ENCODE results near the gene MTMR6. TPM values are rescaled to one million over a fixed set of nuclear protein-coding genes. Genes with fewer than 3 reads are reported as not detected.

MTMR6 gene
- total RNA-seq, 2 experiments from 2014 or later, result 6.4 to 17.3 TPM

DNA sequence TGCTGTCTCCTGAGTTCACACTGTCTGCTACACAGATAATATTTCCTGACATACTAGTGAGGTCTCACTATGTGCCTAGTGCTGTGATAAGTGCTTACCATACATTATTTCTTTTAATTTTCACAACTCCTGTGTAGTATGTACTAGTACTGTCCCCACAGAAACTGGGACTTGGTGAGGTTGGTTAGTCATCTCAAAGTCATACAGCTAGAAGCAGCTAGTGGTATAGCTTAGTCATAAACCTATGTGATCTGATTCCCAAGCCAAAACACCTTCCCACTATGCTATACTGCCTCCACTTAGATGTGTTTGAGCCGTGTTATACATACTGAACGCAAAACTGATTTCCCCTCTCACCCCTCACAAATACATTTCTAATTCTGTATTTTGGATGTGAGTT is 10.5 kb downstream of the MTMR6 start:
- BruUV-seq (replicated peaks), result no TSS peak
- H2AFZ ChIP-seq (ENCODE audit: low read length), result no peak overlapping the region
- H3K36me3 ChIP-seq (ENCODE audit: insufficient read depth, low read length), result peaks cover 35% of the 10 kb centered on the region
- H4K20me1 ChIP-seq (ENCODE audit: insufficient read depth, low read length), result no peaks in the 10 kb centered on the region; the same call in 1 of the 2 replicates
- no peak overlapping the region for H3K4me2 ChIP-seq (ENCODE audit: low read length)
- ChIA-PET CTCF (ENCODE audit: unreplicated experiment) (no interaction called here), POLR2A (interaction anchor here (0.5 to 0.9 kb wide), 2 partner anchors 66 to 268 kb away, joined by 3 read pairs; no protein-coding TSS in a partner anchor)
- no peak overlapping the region for H3K27ac ChIP-seq (ENCODE audit: low read depth, low read length, poor library complexity, severe bottlenecking)
- peaks cover 14% of the 10 kb centered on the region for H3K4me1 ChIP-seq (ENCODE audit: insufficient read depth, low read length, poor library complexity, severe bottlenecking)
- H3K9me3 ChIP-seq (ENCODE audit: low read length), result no peaks in the 10 kb centered on the region
- no peak overlapping the region for H3K4me3 ChIP-seq (ENCODE audit: low read depth, low read length, poor library complexity, severe bottlenecking)
- no peak for TF ChIP-seq EZH2phosphoT487 (IDR thresholded peaks at IDR 0.05; ENCODE audit: borderline replicate concordance, low read depth, low read length)
- H3K79me2 ChIP-seq (ENCODE audit: insufficient read depth, low read depth, low read length), result peaks cover 46% of the 10 kb centered on the region; the same call in 1 of the 2 replicates
- no peaks in the 10 kb centered on the region for H3K9me2 ChIP-seq (ENCODE audit: insufficient read depth, low read length)
- intact Hi-C loops (cut with micrococcal nuclease; ENCODE audit: unreplicated experiment), result no loop called here
- DNase-seq (ENCODE audit: low spot score), result no peak

DNA sequence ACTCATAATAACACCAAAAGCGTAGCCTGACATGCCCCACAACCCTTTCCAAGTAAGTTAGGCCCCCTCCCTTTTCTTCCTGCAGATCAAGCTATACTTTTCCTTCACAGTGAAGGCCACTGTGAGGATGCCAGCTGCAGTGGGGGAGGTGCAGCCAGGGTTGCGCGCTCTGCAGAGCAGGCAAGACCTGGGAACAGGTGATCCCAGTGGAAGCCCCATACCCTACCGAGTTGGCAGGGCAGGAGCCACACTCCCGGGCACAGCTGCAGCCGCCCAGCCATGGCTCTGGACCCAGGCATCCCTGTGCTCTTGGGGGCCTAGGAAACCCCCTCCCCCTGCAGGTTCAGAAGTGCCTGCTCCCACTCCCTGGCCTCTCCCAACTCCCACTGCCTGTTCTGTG is 18.7 kb downstream of the MTMR6 start:
- BruUV-seq (replicated peaks), result no TSS peak
- no peak overlapping the region for H2AFZ ChIP-seq (ENCODE audit: low read length)
- no peaks in the 10 kb centered on the region for H3K4me1 ChIP-seq (ENCODE audit: insufficient read depth, low read length, poor library complexity, severe bottlenecking)
- POLR2A ChIA-PET, result no interaction called here
- no peak for DNase-seq (ENCODE audit: low spot score)
- H3K4me2 ChIP-seq (ENCODE audit: low read length), result no peak overlapping the region
- H3K4me3 ChIP-seq (ENCODE audit: low read depth, low read length, poor library complexity, severe bottlenecking), result no peak overlapping the region
- peaks cover 76% of the 10 kb centered on the region for H3K36me3 ChIP-seq (ENCODE audit: insufficient read depth, low read length)
- no peak overlapping the region for H3K27ac ChIP-seq (ENCODE audit: low read depth, low read length, poor library complexity, severe bottlenecking)
- H3K9me2 ChIP-seq (ENCODE audit: insufficient read depth, low read length), result no peaks in the 10 kb centered on the region
- intact Hi-C loops (cut with micrococcal nuclease; ENCODE audit: unreplicated experiment), result no loop called here
- H3K79me2 ChIP-seq (ENCODE audit: insufficient read depth, low read depth, low read length), result no peaks in the 10 kb centered on the region
- no peaks in the 10 kb centered on the region for H4K20me1 ChIP-seq (ENCODE audit: insufficient read depth, low read length)
- H3K9me3 ChIP-seq (ENCODE audit: low read length), result no peaks in the 10 kb centered on the region
- TF ChIP-seq, protein P1, sequence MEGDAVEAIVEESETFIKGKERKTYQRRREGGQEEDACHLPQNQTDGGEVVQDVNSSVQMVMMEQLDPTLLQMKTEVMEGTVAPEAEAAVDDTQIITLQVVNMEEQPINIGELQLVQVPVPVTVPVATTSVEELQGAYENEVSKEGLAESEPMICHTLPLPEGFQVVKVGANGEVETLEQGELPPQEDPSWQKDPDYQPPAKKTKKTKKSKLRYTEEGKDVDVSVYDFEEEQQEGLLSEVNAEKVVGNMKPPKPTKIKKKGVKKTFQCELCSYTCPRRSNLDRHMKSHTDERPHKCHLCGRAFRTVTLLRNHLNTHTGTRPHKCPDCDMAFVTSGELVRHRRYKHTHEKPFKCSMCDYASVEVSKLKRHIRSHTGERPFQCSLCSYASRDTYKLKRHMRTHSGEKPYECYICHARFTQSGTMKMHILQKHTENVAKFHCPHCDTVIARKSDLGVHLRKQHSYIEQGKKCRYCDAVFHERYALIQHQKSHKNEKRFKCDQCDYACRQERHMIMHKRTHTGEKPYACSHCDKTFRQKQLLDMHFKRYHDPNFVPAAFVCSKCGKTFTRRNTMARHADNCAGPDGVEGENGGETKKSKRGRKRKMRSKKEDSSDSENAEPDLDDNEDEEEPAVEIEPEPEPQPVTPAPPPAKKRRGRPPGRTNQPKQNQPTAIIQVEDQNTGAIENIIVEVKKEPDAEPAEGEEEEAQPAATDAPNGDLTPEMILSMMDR (conservative IDR thresholded peaks at IDR 0.05; ENCODE audit: low read length), result no peak
- TF ChIP-seq EZH2phosphoT487 (IDR thresholded peaks at IDR 0.05; ENCODE audit: borderline replicate concordance, low read depth, low read length), result no peak
- CTCF ChIA-PET (ENCODE audit: unreplicated experiment), result no interaction called here

DNA sequence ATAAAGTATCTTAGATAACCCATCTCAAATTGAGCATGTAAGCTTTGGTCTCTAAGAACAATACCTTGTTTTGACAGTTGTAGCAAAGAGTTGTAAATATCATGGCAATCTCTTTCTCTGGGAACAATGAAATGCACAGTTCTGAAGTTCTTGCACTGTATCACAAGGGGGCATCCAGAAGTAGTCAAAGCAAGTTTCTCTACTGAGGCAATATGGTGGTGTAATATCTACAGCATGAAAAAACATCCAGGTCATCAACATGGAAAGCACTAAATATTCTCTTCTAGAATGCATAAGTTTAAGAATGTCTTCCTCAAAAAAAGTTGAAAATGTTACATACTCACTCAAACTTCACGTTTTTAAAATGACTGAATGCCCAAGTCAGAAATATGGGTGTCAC is 19.6 kb downstream of the MTMR6 start:
- H3K4me1 ChIP-seq (ENCODE audit: insufficient read depth, low read length, poor library complexity, severe bottlenecking), result no peaks in the 10 kb centered on the region
- ChIA-PET POLR2A (no interaction called here), CTCF (ENCODE audit: unreplicated experiment) (no interaction called here)
- H3K79me2 ChIP-seq (ENCODE audit: insufficient read depth, low read depth, low read length), result no peaks in the 10 kb centered on the region
- no peak overlapping the region for H2AFZ ChIP-seq (ENCODE audit: low read length)
- peak; percentile 33 for DNase-seq (ENCODE audit: low spot score)
- TF ChIP-seq, protein P1 (conservative IDR thresholded peaks at IDR 0.05; ENCODE audit: low read length), result peak; percentile 61
- TF ChIP-seq EZH2phosphoT487 (IDR thresholded peaks at IDR 0.05; ENCODE audit: borderline replicate concordance, low read depth, low read length), result no peak
- no TSS peak for BruUV-seq (replicated peaks)
- H3K4me2 ChIP-seq (ENCODE audit: low read length), result no peak overlapping the region
- H3K27ac ChIP-seq (ENCODE audit: low read depth, low read length, poor library complexity, severe bottlenecking), result no peak overlapping the region
- H3K4me3 ChIP-seq (ENCODE audit: low read depth, low read length, poor library complexity, severe bottlenecking), result no peak overlapping the region
- H4K20me1 ChIP-seq (ENCODE audit: insufficient read depth, low read length), result no peaks in the 10 kb centered on the region
- peaks cover 77% of the 10 kb centered on the region for H3K36me3 ChIP-seq (ENCODE audit: insufficient read depth, low read length)
- H3K9me3 ChIP-seq (ENCODE audit: low read length), result no peaks in the 10 kb centered on the region
- intact Hi-C loops (cut with micrococcal nuclease; ENCODE audit: unreplicated experiment), result no loop called here
- no peaks in the 10 kb centered on the region for H3K9me2 ChIP-seq (ENCODE audit: insufficient read depth, low read length)
